Activated CD4-positive, alpha-beta T cell treated with anti-CD3 and anti-CD28 coated beads, Interleukin-2, amount 50 U/mL, for 16 hours (primary cell): Measurements from ENCODE around the gene ICA1L.
"Not testable (repeated sequence)": the region's sequence is repeated elsewhere in the genome, so short reads cannot be mapped to it uniquely, and the experiment has no call there.

Experiments
- DNase-seq: peaks from one replicate; pipeline ENCODE4 v3.0.0-alpha.2; 2020

Gene ICA1L

DNA sequence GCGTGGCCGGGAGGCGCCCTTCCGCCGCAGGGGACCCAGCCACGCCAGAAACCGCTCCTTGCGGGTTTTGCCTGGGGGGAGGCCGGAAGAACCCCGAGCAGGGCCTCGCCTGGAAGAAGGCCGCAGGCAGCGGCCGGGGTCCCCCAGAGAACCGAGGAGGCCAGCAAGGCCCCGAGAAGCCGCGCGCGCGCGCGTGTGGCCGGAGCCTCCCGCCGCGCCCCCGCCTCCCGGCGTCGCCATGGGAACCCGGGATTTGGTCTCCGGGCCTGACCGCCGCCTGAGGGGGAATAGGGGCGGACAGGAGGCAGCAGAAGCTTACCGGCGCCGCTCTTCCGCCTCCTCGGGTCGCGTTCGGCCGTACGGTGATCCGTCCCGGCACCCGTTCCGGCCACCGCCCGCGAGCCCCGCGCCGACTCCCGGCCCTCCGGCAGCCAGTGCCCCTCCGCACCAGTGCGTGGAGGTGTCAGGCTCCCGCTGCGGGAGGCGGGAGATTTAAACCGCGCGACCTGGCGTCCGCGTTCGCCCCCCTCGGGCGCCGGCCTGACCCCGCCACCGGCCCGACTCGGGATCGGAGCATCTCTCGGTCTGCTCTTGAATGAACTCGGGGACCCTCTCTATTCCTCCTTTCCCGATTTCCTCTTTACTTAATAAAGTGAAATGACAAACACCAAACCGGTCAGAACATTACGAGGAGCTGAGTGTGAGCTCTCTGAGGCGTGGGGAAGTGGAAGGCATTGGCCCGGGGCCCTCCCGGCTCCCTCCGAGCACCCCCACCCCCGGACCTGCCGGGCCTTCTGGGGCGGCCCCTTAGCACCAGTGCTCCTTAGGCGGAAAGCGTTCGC lies at the start of gene ICA1L:
Gene ICA1L, minus strand, starts transcription at position 467 of the 842 bp plus-strand sequence. CDS start 42,757 bp downstream, outside the sequence.
- peak; percentile 61 for DNase-seq

DNA sequence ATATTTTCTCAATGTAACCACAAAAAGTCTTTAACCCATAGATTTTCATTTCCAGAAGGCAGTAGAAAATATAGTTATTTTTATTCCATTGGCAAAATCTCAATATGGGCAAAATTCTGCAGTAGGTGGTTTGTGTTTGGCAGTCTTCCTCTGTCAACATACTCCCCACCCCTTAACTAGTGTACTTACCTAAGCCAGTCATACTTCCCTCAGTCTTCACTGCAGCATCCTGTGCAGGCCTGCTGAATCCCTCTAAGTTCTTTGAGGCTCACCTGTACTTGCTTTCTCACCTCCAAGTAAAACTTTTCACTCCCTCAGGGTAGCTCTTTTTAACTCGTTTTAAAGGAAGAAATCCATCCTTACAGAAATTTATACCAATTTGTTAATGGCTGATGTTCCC lies 47.3 kb upstream of the ICA1L start:
- no peak for DNase-seq

DNA sequence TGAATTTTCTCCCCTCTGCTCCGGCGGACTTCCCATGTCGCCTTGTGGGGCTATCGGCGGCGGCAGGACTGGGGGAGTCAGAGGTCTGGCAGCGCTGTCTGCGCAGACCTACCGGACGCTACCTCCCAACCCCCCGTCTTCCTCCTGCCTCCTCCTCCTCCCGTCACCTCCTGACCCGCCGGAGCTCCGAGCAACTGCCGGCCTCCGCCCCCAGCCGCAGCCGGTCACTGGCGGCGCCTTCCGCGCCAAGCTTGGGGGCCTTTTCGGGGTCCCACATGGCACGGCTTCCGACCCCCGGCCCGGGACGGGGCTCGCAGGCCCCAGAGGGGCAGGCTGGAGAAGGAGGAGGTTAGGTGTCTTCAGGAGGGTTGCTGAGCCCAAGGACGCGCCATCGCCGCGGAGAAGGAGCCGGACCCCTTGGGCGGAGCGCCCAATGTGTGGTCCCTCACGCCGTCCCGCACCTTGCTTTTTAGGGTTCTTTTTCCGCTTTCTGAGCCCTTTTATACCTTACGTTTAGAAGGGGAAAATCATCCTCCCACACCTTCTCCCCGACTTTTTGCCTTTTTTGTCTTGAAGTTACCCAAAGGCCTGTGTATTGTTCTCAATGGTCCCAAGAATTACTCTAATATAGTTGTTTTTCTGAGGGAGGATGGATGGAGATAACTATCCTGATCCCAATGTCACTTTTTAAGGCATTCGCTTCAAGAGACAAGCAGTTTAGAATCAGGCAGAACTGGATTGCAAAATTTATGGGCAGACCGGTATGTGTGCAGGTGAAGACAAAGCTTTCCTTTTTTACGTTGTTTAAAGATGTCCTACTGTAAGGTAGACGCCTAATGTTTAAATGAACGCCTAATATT lies 41.0 kb upstream of the ICA1L start:
- not testable (repeated sequence) for DNase-seq

- peak; percentile 94 for DNase-seq
These were observed 40.2 kb upstream of the ICA1L start, which contains the start of the genes CARF and WDR12 for GRCh38 chr2:202911512-202912341. Gene CARF, plus strand, starts transcription at chr2:202912275. Its CDS starts 29,628 bp downstream, at chr2:202941903. Gene WDR12, minus strand, starts transcription at chr2:202911673. Its CDS starts 197 bp downstream, at chr2:202911476.

GRCh38 chr2:202911203-202911511 lies 39.6 kb upstream of the ICA1L start:
- DNase-seq, result no peak

- no peak for DNase-seq
These were observed 39.1 kb upstream of the ICA1L start for GRCh38 chr2:202910698-202911097.

DNA sequence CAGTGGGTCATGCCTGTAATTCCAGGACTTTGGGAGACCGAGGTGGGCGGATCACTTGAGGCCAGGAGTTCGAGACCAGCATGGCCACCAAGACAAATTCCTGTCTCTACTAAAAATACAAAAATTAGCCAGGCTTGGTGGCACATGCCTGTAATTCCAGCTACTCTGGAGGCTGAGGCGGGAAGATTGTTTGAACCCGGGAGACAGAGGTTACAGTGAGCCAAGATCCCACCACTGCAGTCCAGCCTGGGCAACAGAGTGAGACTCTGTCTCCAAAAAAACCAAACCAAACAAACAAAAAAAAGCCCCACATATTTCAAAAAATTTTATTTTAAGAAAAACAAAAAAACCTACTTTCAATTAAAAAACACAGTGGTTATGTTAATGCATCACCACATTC lies 38.7 kb upstream of the ICA1L start:
- DNase-seq, result not testable (repeated sequence)

GRCh38 chr2:202909394-202910192 lies 38.0 kb upstream of the ICA1L start:
- DNase-seq, result no peak

GRCh38 chr2:202908186-202908585 lies 36.6 kb upstream of the ICA1L start:
- DNase-seq, result no peak

DNA sequence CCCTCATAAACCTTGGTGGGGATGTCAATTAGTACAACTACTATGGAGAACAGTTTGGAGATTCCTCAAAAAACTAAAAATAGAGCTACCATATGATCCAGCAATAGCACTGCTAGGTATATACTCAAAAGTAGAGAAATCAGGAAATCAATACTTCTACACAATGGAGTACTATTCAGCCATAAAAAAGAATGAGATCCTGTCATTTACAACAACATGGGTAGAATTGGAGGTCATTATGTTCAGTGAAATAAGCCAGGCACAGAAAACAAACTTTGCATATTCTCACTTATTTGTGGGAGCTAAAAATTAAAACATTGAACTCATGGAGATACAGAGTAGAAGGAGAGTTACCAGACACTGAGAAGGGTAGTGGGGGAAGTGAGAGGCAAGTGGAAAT lies 33.9 kb upstream of the ICA1L start:
- DNase-seq, result not testable (repeated sequence)

- DNase-seq, result no peak
These were observed 13.6 kb upstream of the ICA1L start for GRCh38 chr2:202885190-202885589.

DNA sequence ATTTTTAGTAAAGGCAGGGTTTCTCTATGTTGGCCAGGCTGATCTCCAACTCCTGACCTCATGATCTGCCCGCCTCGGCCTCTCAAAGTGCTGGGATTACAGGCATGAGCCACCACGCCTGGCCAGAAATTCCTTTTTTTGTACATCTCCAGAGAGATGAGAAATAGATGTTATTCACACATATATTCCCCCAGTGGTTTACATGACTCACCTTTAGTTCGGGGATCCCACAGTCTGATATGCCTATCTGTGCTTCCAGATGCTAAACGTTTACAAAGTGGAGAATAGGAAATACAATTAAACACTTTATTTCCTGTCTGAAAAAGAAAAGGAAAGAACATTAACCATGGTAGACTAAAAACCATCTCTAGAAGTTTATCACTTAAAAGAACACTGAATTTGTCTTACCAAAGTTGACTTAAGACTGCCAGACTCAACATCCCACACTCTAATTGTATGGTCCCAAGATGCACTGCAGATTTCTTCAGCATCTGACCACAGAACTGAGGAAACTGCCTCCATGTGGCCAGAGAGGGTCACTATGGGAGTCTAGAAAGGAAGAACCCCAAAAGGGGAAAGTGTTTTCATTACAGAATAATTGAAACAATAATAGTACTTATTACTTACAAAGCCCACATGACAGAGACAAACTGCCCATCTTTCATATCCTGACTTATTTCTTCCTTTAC lies 12.6 kb upstream of the ICA1L start:
- no peak for DNase-seq

DNA sequence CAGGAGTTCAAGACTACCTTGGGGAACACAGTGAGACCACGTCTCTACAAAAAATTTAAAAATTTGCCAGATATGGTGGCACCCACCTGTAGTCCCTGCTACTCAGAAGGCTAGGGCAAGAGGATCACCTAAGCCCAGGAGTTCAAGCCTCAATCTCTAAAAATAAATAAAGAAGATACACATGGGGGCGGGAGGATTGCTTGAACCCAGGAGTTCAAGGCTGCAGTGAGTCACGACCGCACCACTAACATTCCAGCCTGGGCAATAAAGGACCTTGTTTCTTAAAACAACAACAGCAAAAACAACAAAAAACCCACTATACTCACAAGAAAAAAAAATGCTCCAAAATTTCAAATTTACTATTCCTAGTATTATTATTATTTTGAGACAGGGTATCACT lies 10.0 kb upstream of the ICA1L start:
- DNase-seq, result no peak

DNA sequence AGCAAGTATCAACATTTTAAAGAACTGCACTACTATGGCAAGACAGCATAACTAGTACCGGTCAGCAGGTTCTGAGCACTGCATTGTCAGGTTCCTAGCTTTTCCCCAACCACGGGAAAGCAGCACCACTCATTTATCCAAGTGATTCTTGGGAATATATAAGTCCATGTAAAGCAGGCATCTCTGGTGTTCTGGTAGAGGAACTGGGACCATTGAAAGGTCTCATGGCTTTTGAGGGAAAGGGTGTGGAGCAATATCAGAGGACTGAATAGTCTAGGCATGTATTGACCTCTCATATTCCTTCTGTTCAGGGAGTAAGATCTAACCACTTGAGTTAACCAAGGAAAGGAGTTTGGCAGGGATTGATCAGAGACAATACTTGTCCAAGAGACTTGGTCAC lies 6.1 kb upstream of the ICA1L start:
- no peak for DNase-seq

- DNase-seq, result peak; percentile 74
These were observed 901 bp downstream of the ICA1L start for GRCh38 chr2:202870431-202871299.

DNA sequence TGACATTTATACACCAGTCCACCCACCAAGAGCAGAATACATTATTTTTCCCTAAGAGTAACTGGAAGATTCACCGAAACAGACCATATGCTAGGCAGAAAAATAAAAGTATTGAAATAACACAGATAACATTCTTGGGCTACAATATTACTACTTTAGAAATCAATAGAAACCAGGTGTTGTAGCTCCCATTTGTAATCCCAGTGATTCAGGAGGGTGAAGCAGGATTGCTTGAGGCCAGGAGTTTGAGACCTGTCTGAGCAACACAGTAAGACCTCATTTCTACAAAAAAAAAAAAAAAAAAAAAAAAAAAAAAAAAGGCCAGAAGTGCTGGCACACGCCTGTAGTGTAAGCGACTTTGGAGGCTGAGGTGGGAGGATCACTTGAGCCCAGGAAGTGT lies 9.6 kb downstream of the ICA1L start:
- no peak for DNase-seq

DNA sequence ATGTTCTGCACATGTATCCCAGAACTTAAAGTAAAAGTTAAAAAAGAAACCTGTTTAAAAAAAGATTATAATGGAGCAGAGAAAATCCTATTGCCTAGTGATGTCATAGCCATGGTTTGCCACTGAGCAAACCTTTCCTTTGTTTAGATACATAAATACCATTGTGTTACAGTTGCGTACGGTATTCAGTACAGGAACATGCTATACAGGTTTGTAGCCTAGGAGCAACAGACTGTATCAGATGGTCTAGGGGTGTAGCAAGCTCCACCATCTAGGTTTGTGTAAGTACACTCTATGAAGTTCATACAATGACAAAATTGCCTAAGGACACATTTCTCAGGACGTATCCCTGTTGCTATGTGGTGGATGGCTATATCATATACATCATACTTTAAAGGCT lies 13.0 kb downstream of the ICA1L start:
- DNase-seq, result no peak

DNA sequence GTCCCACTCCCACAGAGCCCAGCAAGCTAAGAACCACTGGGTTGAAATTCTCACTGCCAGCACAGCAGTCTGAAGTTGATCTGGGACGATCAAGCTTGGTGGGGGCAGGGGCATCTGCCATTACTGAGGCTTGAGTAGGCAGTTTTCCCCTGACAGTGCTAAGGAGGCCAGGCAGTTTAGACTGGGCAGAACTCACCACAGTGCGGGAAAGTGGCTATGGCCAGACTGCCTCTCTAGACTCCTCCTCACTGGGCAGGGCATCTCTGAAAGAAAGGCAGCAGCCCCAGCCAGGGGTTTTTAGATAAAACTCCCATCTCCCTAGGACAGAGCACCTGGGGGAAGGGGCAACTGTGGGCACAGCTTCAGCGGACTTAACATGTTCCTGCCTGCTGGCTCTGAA lies 22.2 kb downstream of the ICA1L start:
- not testable (repeated sequence) for DNase-seq

DNA sequence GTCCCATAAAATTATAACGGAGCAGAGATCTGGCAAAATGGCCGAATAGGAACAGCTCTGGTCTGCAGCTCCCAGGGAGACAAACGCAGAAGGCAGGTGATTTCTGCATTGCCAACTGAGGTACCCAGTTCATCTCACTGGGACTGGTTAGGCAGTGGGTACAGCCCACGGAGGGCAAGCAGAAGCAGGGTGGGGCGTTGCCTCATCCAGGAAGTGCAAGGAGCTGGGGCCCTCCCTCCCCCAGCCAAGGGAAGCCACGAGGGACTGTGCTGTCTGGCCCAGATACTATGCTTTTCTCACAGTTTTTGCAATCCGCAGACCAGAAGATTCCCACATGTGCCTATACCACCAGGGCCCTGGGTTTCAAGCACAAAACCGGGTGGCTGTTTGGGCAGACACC lies 22.8 kb downstream of the ICA1L start:
- DNase-seq, result no peak
